Body of pancreas (tissue), 4 donors: ENCODE results near the gene DAPK2.

Experiments used
- POLR2A ChIP-seq, 3 donors: fragments of 450-650 bp; IDR thresholded peaks; one replicate each; pipeline ENCODE4 v1.6.1; 2016; ENCODE audit warnings: antibody characterized with exemption in 3 of 3, mild to moderate bottlenecking in 2 of 3
- TF ChIP-seq, protein P1 (sequence below), 7 experiments: fragments of 450-650 bp in 4 of 7; fragments of 200-600 bp in 3 of 7; sonication (generic) in 3 of 7; IDR thresholded peaks; one replicate each; pipeline ENCODE4 v1.5.1; 2016 to 2019; ENCODE audit warnings: antibody characterized with exemption in 7 of 7

DNA sequence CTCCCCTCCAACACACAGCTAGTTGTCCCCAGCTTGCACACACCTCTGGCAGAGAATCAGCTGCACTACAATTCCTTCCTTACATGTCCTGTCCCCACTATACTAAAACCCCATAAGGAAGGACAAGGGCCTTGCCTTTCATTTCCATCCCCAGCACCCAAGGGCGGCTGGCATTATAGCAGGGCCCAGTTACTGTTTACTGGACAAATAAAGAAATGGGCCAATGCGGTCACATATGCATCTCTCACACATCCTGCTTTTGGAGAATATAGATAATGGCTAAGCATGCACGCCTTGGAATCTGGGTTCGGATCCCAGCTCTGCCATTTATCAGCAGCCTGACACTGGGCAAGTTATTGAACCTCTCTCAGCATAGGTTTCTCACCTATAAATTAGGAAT is 99.1 kb downstream of the DAPK2 start:
- no peak for TF ChIP-seq POLR2A (IDR thresholded peaks at IDR 0.05)
- TF ChIP-seq, protein P1, sequence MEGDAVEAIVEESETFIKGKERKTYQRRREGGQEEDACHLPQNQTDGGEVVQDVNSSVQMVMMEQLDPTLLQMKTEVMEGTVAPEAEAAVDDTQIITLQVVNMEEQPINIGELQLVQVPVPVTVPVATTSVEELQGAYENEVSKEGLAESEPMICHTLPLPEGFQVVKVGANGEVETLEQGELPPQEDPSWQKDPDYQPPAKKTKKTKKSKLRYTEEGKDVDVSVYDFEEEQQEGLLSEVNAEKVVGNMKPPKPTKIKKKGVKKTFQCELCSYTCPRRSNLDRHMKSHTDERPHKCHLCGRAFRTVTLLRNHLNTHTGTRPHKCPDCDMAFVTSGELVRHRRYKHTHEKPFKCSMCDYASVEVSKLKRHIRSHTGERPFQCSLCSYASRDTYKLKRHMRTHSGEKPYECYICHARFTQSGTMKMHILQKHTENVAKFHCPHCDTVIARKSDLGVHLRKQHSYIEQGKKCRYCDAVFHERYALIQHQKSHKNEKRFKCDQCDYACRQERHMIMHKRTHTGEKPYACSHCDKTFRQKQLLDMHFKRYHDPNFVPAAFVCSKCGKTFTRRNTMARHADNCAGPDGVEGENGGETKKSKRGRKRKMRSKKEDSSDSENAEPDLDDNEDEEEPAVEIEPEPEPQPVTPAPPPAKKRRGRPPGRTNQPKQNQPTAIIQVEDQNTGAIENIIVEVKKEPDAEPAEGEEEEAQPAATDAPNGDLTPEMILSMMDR (IDR thresholded peaks at IDR 0.05), result no peak
